ENCODE results near the gene OR10AG1.

The OR10AG1 gene

DNA sequence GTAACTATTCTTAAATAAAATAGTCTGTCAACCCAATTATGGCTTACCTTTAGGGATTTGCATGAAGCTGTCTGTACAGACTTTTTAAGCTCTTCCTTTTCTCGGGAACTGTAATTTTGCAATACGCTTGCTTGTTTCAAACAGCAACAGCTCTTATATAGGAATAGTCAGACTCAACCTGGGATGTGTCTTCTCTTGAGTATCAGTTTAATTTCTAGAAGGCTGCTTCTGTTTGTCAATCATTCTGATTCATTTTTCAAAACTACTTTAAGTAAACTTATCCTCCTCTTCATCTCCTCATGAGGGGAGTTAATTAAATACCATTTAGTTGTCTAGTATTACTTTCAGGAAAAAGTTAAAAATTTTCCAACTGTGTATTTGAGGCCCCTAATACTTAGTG, at the start of gene OR10AG1:
OR10AG1 (minus strand) TSS at position 101 of the 400 bp plus-strand sequence; CDS start at position 63, 38 bp downstream.
- no peak for DNase-seq

- DNase-seq = no peak
These were observed 44.1 kb upstream of the OR10AG1 start for GRCh38 chr11:56013805-56014204.

GRCh38 chr11:56010716-56011115, 41.0 kb upstream of the OR10AG1 start:
- DNase-seq = no peak

GRCh38 chr11:55994525-55994924, 24.8 kb upstream of the OR10AG1 start, which contains the start of gene OR5F1:
TSS of gene OR5F1 (minus strand) at chr11:55994625. CDS start at chr11:55994625, 0 bp downstream.
- DNase-seq = no peak

DNA sequence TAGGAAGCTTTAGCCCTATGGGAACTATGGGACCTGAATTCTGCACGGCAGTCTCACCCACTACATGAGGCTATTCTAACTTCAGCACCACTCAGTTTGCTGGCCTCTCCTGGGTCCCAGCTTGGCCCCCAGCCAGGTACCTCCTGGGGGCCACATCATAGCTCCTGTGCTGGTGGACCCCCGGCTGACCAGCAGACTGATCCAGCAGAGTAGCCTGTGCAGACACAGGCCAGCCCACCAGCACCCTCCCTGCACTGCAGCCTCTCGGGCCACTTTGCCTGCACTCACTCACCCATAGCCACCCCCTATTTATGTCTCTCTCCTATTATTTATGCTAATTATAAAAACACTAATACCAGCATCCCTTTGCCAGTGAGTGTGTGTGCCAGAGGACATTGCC, 1.2 kb upstream of the OR10AG1 start:
- DNase-seq = no peak

GRCh38 chr11:55967914-55968313, 1.8 kb downstream of the OR10AG1 start:
- DNase-seq = no peak

GRCh38 chr11:55966391-55966790, 3.4 kb downstream of the OR10AG1 start:
- DNase-seq = no peak

GRCh38 chr11:55956521-55956920, 13.2 kb downstream of the OR10AG1 start:
- no peak for DNase-seq

DNA sequence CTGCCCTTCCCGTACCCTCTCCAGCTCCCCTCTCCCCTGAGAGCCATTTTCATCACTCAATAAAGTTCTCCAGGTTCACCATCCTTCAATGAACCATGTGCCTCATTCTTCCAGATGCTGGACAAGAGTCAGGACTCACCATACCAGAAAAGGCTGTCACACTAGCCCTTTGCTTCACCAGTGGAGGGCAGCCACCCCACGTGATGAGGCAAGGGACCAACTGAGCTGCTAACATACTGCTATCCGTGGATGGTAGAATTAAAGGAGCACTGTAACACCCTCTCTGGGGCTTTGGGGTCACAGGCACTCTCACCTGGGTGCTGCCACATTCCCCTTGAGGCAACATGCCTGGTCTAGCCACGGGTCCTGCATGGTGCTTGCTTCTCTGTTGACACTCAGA, 20.4 kb downstream of the OR10AG1 start:
- DNase-seq = no peak

DNA sequence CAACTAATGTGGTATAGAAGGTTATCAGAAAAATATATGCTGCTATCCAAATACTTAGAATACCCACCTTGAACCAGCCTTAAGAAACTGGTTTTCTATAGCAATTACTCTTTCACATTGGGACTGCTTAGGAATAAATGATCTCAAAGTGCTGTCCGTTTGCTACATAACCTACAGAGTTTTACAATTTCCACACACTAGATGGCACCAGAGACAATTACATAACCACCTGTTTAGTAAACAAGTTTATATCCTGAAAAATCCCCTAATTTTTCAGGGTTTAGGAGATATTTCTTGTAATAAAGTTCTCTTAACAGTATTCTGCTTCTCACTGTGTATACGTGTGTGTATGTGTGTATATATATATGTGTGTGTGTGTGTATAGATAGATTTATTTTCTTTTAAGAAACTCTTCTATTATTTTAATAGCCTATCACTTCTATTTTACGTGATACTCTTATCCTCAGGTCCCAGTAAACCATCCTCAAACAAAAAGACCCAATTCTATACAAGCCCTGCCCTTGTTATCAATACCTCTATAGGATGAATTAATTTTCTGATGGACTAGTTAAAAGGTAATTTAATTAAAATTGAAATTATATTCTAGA, 26.9 kb downstream of the OR10AG1 start:
- DNase-seq = no peak

GRCh38 chr11:55936300-55936699, 33.4 kb downstream of the OR10AG1 start, which contains the start of gene OR5I1:
TSS of gene OR5I1 (minus strand) at chr11:55936400. CDS start at chr11:55936400, 0 bp downstream.
- no peak for DNase-seq

DNA sequence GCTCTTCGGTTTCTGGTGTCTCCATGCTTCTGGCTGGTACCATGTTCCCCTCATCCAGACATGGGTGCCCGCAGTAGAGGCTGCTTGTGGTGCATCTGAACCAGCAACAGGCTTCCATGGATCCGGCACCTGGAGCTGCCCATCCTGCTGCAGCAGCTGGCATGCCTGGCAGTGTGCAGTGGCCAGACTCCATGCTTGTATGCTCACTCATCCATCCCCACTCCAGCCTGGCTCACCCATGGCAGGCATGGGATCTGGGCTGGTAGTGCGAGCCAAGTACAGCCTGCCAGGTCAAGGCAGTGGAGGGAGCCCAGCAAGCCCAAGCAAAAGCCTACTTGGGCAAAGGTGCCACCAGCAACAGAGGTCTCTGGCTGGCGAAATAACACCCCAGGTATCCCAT, 49.2 kb downstream of the OR10AG1 start:
- no peak for DNase-seq

Measured in NK-92 treated with Interleukin-12 subunit alpha and Interleukin-12 subunit beta, amount 100 ng/mL, for 24 hours (cell line).